ENCODE results near the gene PEX11B.

- TF ChIP-seq CTCF (IDR thresholded peaks at IDR 0.05) (no peak), POLR2A (IDR thresholded peaks at IDR 0.05) (no peak)
These were observed 8.2 kb upstream of the PEX11B start for GRCh38 chr1:145926686-145927062.

Measured in heart left ventricle (tissue), 13 donors.